ENCODE measurements around the gene AKNA. TPM values are rescaled to one million over a fixed set of nuclear protein-coding genes. Genes with fewer than 3 reads are reported as not detected.

AKNA gene
- total RNA-seq, 2 donors from 2014 or later = 12.2 to 15.4 TPM

DNA sequence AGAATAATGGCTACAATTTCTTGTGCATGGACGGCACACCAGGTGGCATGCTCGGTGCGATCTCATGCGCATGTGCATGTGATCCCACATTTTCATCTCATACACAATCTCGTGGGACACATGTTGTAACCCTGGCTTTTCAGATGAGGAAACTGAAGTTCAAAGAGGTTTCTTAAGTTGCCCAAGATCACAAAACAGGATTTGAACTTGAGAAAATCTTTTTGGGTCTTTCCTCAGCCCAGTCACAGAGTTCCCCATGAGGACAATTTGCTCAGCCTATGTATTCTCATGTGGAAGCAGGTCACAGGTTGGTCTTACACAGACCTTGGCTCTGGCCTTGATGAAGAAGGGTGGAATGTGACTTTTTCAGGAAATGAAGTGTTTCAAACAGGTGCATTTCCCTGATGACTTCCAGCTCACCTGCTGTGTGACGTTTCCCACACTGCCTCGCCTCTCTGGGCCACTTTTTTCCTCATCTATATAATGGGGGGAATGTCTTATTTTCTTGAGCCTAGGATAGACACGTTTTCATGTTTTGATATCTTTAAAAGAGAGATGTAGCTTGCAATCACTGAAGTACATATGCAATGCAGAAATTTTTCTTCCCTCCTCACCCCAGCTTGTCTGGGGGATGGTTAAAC is 71.9 kb downstream of the AKNA start:
- no peaks in the 10 kb centered on the region for H3K9me3 ChIP-seq (ENCODE audit: control insufficient read depth, low read length)
- H3K4me3 ChIP-seq (ENCODE audit: low read length) = no peak overlapping the region
- no peak for DNase-seq
- no peaks in the 10 kb centered on the region for H3K4me1 ChIP-seq (ENCODE audit: control insufficient read depth, insufficient read depth, low read length)
- H3K9me3 Mint-ChIP-seq = no peaks in the 10 kb centered on the region
- WGBS, 2 experiments (ENCODE audit: insufficient coverage in 1 of 2, insufficient read length in 1 of 2) = 88 to 93% methylated on average over 5 to 8 of the region's 8 CpGs
- no peaks in the 10 kb centered on the region for H3K4me1 Mint-ChIP-seq
- H3K36me3 Mint-ChIP-seq (ENCODE audit: low read depth) = peaks cover 15% of the 10 kb centered on the region
- TF ChIP-seq, protein P1, sequence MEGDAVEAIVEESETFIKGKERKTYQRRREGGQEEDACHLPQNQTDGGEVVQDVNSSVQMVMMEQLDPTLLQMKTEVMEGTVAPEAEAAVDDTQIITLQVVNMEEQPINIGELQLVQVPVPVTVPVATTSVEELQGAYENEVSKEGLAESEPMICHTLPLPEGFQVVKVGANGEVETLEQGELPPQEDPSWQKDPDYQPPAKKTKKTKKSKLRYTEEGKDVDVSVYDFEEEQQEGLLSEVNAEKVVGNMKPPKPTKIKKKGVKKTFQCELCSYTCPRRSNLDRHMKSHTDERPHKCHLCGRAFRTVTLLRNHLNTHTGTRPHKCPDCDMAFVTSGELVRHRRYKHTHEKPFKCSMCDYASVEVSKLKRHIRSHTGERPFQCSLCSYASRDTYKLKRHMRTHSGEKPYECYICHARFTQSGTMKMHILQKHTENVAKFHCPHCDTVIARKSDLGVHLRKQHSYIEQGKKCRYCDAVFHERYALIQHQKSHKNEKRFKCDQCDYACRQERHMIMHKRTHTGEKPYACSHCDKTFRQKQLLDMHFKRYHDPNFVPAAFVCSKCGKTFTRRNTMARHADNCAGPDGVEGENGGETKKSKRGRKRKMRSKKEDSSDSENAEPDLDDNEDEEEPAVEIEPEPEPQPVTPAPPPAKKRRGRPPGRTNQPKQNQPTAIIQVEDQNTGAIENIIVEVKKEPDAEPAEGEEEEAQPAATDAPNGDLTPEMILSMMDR (conservative IDR thresholded peaks at IDR 0.05) = no peak
- no peaks in the 10 kb centered on the region for H3K27me3 ChIP-seq (ENCODE audit: control insufficient read depth, insufficient read depth, low read length, poor library complexity, severe bottlenecking)
- H3K9ac ChIP-seq (ENCODE audit: extremely low read depth, low read length, poor library complexity, severe bottlenecking) = no peak overlapping the region
- no peaks in the 10 kb centered on the region for H3K27me3 Mint-ChIP-seq (ENCODE audit: insufficient read depth)
- peaks cover 7% of the 10 kb centered on the region for H3K36me3 ChIP-seq (ENCODE audit: control insufficient read depth, insufficient read depth, low read length)
- no peak overlapping the region for H3K27ac ChIP-seq (ENCODE audit: low read depth, low read length)
- no peak overlapping the region for H3K4me3 Mint-ChIP-seq
- H3K27ac Mint-ChIP-seq = no peak overlapping the region

DNA sequence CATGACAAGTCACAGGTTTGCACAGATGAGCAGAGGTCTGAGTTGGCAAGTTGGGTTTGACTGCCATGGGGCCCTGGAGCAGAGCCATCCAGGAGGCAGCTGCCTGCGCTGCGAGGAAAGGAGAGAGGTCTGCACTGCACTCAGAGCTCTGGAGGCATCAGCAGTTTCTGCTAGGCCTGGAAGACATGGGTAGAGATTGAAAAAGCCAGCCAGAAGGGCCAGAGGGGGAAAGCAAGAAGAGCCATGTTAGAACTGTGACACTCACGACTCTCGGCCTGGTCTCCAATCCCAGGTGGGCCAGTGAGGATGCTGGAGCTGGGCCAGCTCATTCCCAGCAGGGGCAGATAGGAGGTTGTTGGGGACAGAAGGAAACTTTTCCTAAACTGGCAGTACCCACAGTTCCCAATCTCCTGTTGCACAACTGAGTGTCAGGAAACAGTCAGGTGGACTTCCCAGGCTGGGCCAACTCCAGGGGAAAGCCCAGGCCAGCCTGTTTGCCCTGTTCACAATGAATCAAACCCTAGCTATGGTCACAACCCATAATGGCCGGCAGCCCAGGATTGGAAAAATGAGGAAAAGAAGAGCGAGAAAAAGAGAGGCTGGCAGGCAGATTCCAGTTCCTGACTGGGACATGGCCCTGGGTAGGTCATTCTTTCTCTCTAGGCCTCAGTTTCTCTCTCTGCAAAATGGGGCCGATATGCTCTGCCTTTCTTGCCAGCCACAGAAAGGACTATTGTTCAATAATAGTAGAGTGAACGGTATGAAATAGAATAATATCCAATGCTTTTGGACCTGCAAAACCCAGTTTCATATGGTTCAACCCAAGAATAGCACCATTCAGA is 72.7 kb downstream of the AKNA start:
- peak; percentile 31 for DNase-seq
- TF ChIP-seq, protein P1 (conservative IDR thresholded peaks at IDR 0.05) = no peak
- H3K4me1 Mint-ChIP-seq = no peaks in the 10 kb centered on the region
- no peaks in the 10 kb centered on the region for H3K27me3 Mint-ChIP-seq (ENCODE audit: insufficient read depth)
- peaks cover 20% of the 10 kb centered on the region for H3K36me3 Mint-ChIP-seq (ENCODE audit: low read depth)
- H3K9me3 Mint-ChIP-seq = no peaks in the 10 kb centered on the region
- no peak overlapping the region for H3K9ac ChIP-seq (ENCODE audit: extremely low read depth, low read length, poor library complexity, severe bottlenecking)
- no peaks in the 10 kb centered on the region for H3K27me3 ChIP-seq (ENCODE audit: control insufficient read depth, insufficient read depth, low read length, poor library complexity, severe bottlenecking)
- peaks cover 15% of the 10 kb centered on the region for H3K36me3 ChIP-seq (ENCODE audit: control insufficient read depth, insufficient read depth, low read length)
- H3K9me3 ChIP-seq (ENCODE audit: control insufficient read depth, low read length) = no peaks in the 10 kb centered on the region
- WGBS, 2 experiments (ENCODE audit: insufficient coverage in 1 of 2, insufficient read length in 1 of 2) = 93 to 94% methylated on average over 5 to 8 of the region's 8 CpGs
- H3K27ac Mint-ChIP-seq = no peak overlapping the region
- no peak overlapping the region for H3K4me3 Mint-ChIP-seq
- H3K4me3 ChIP-seq (ENCODE audit: low read length) = no peak overlapping the region
- H3K27ac ChIP-seq (ENCODE audit: low read depth, low read length) = no peak overlapping the region
- H3K4me1 ChIP-seq (ENCODE audit: control insufficient read depth, insufficient read depth, low read length) = no peaks in the 10 kb centered on the region

DNA sequence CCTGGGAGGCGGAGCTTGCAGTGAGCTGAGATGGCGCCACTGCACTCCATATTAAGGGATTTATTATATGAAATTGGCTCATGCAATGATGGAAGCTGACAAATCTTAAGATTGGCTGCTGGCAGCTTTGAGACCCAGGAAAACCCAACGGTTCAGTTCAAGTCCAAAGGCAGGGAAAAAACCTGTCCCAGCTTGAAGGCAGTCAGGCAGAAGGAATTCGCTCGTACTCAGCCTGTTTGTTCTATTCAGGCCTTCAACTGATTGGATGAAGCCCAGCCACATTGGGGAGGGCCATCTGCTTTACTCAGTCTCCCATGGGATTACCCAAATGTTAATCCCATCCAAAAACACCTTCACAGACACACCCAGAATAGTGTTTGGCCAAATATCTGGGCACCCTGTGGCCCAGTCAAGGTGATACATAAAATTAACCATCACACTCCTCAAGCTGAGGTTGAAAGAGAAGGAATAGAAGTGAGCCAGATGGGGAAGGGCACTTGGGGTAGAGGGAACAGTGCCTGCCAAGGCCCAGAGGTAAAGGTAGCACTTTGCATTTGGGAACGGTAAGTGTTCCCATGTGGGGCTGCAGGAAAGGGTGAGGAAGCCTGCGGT is 73.4 kb downstream of the AKNA start:
- H3K27me3 Mint-ChIP-seq (ENCODE audit: insufficient read depth) = no peaks in the 10 kb centered on the region
- Histone ChIP-seq H3K36me3 (ENCODE audit: control insufficient read depth, insufficient read depth, low read length) (peaks cover 20% of the 10 kb centered on the region), H3K27me3 (ENCODE audit: control insufficient read depth, insufficient read depth, low read length, poor library complexity, severe bottlenecking) (no peaks in the 10 kb centered on the region), H3K4me3 (ENCODE audit: low read length) (no peak overlapping the region), H3K9me3 (ENCODE audit: control insufficient read depth, low read length) (no peaks in the 10 kb centered on the region), H3K4me1 (ENCODE audit: control insufficient read depth, insufficient read depth, low read length) (no peaks in the 10 kb centered on the region), H3K27ac (ENCODE audit: low read depth, low read length) (no peak overlapping the region), H3K9ac (ENCODE audit: extremely low read depth, low read length, poor library complexity, severe bottlenecking) (no peak overlapping the region)
- no peaks in the 10 kb centered on the region for H3K9me3 Mint-ChIP-seq
- peaks cover 20% of the 10 kb centered on the region for H3K36me3 Mint-ChIP-seq (ENCODE audit: low read depth)
- H3K4me1 Mint-ChIP-seq = no peaks in the 10 kb centered on the region
- DNase-seq = peak; percentile 30
- 80 to 89% methylated on average over 5 to 7 of the region's 7 CpGs for WGBS, 2 experiments (ENCODE audit: insufficient coverage in 1 of 2, insufficient read length in 1 of 2)
- no peak overlapping the region for H3K4me3 Mint-ChIP-seq
- TF ChIP-seq, protein P1 (conservative IDR thresholded peaks at IDR 0.05) = no peak
- no peak overlapping the region for H3K27ac Mint-ChIP-seq
